Type B pancreatic cell (in vitro differentiated cells): ENCODE data around the gene ISM1. TPM values are rescaled to one million over a fixed set of nuclear protein-coding genes. Genes with fewer than 3 reads are reported as not detected.
A peak's percentile ranks its signal among the peaks of the same experiment; 100 is the strongest.

Experiments used
- DNase-seq: peaks from one replicate; pipeline ENCODE4 v3.0.0; 2021; ENCODE audit warnings: mixed read lengths; ENCODE audit not compliant: unreplicated experiment; ENCODE audit errors: extremely low spot score
- H3K27ac Mint-ChIP-seq: 2 replicates; pipeline ENCODE4 v1.8.0; 2021; ENCODE audit warnings: mild to moderate bottlenecking, mixed read lengths
- H3K27me3 Mint-ChIP-seq: 2 replicates; pipeline ENCODE4 v1.8.0; 2021; ENCODE audit warnings: mixed read lengths
- H3K36me3 Mint-ChIP-seq: 2 replicates; pipeline ENCODE4 v1.8.0; 2021; ENCODE audit warnings: mixed read lengths
- H3K4me1 Mint-ChIP-seq: one replicate; pipeline ENCODE4 v1.8.0; 2021; ENCODE audit warnings: mixed read lengths; ENCODE audit not compliant: unreplicated experiment
- H3K4me3 Mint-ChIP-seq: 2 replicates; pipeline ENCODE4 v1.8.0; 2021; ENCODE audit warnings: mild to moderate bottlenecking, mixed read lengths
- H3K9me3 Mint-ChIP-seq: 2 replicates; pipeline ENCODE4 v1.8.0; 2021; ENCODE audit warnings: mixed read lengths
- total RNA-seq: library from RNA; stranded (reverse); gene quantifications from 2 replicates; pipeline ENCODE4 v1.2.1, GENCODE V29; 2021; ENCODE audit warnings: low replicate concordance
- TF ChIP-seq, protein P1 (sequence below): fragments of 200-600 bp; sonication (generic); conservative IDR thresholded peaks from 2 replicates; pipeline ENCODE4 v1.5.0; 2021; ENCODE audit warnings: antibody characterized with exemption, mild to moderate bottlenecking

Gene ISM1
- total RNA-seq, 1 donor from 2014 or later, result 9.0 TPM

DNA sequence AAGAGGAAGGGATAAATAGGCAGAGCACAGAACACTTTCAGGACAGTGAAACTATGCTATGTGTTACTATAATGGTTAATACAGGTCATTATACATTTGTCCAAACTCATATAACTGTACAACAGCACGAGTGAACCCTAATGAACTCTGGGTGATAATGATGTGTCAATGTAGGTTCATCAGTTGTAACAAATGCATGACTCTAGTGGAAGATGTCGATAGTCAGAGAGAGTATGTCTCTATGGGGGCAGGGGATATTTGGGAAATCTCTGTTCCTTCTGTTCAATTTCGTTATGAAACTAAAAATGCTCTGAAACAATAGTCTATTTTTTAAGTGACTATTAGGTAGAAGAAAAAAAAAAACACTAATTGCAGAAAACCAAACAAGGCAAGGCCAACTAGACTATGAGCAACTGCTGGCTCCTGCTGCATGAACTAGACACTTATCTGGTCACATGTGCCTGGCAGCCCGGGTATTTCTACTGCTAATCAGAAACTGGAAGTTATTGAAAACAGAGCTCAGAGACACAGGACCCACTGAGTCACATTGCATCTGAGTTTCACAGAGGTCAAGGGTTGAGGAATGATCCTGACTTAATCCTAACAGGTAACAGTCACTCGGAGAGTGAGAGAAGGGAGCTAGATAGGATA is 97.9 kb downstream of the ISM1 start:
- H3K9me3 Mint-ChIP-seq, result peaks cover 4% of the 10 kb centered on the region
- no peaks in the 10 kb centered on the region for H3K36me3 Mint-ChIP-seq
- H3K4me1 Mint-ChIP-seq, result peaks cover 11% of the 10 kb centered on the region
- H3K27me3 Mint-ChIP-seq, result peaks cover 4% of the 10 kb centered on the region
- H3K4me3 Mint-ChIP-seq, result no peak overlapping the region
- no peak overlapping the region for H3K27ac Mint-ChIP-seq
- no peak for DNase-seq
- TF ChIP-seq, protein P1, sequence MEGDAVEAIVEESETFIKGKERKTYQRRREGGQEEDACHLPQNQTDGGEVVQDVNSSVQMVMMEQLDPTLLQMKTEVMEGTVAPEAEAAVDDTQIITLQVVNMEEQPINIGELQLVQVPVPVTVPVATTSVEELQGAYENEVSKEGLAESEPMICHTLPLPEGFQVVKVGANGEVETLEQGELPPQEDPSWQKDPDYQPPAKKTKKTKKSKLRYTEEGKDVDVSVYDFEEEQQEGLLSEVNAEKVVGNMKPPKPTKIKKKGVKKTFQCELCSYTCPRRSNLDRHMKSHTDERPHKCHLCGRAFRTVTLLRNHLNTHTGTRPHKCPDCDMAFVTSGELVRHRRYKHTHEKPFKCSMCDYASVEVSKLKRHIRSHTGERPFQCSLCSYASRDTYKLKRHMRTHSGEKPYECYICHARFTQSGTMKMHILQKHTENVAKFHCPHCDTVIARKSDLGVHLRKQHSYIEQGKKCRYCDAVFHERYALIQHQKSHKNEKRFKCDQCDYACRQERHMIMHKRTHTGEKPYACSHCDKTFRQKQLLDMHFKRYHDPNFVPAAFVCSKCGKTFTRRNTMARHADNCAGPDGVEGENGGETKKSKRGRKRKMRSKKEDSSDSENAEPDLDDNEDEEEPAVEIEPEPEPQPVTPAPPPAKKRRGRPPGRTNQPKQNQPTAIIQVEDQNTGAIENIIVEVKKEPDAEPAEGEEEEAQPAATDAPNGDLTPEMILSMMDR, result no peak

DNA sequence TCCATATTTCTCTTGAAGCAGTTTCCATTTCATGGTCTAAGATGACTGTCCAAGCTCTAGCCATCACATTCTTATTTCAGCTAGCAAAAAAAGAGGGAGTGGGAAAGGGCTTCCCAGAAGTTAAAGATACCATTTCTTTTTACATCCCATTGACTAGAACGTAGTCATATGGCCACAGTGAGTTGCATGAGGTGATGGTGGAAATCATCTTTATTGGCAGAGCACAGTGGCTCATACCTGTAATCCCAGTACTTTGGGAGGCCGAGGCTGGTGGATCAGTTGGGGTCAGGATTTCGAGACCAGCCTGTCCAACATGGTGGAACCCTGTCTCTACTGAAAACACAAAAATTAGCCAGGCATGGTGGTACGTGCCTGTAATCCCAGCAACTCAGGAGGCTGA is 99.6 kb downstream of the ISM1 start:
- no peak for DNase-seq
- Mint-ChIP-seq H3K27me3 (peaks cover 8% of the 10 kb centered on the region), H3K4me1 (peaks cover 11% of the 10 kb centered on the region), H3K4me3 (no peak overlapping the region), H3K9me3 (peaks cover 4% of the 10 kb centered on the region), H3K27ac (no peak overlapping the region), H3K36me3 (no peaks in the 10 kb centered on the region)
- TF ChIP-seq, protein P1, result no peak

DNA sequence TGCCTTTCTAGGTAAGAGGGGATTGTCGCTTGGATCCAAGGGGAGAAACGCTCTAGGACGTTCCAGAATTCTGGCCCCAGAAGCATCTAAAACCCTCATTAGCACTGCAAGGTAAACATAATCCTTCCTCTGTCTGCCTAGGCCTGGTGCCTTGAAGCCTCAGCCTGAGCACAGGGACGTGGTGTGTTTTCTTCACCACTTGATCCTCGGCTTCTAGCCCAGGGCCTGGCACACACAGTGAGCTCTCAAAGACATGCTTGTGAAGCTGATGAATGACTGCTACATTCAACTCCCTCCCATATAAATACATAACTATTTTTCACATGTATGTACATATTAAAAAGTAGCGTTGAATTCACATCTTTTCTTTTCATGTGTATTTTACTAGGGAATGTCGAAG is 100.3 kb downstream of the ISM1 start:
- peaks cover 11% of the 10 kb centered on the region for H3K4me1 Mint-ChIP-seq

DNA sequence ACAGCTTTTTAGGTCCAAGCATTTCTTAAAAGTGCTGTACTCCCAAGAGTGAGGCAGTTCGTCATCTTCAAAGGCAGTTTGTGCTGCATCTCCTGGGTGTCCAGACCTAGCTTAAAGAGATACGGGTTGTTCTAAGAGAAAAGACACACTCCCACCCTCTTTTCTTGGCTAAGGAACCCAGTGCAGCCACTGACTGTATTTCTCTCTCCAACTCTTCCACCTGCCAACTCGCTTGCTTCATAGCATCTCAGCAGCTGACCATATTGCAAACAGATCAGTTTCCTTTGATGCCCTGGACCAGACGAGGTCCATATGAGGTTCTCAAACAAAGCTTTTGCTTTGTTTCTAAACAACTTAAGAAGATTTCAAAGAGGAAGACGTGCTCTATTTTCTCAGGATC is 101.1 kb downstream of the ISM1 start:
- H3K27ac Mint-ChIP-seq, result no peak overlapping the region

More for the DNA sequence above, 100.3 kb downstream of the ISM1 start:
- TF ChIP-seq, protein P1, result no peak
- H3K4me3 Mint-ChIP-seq, result no peak overlapping the region
- H3K9me3 Mint-ChIP-seq, result peaks cover 4% of the 10 kb centered on the region
- no peaks in the 10 kb centered on the region for H3K36me3 Mint-ChIP-seq
- H3K27ac Mint-ChIP-seq, result no peak overlapping the region
- peaks cover 8% of the 10 kb centered on the region for H3K27me3 Mint-ChIP-seq
- no peak for DNase-seq

DNA sequence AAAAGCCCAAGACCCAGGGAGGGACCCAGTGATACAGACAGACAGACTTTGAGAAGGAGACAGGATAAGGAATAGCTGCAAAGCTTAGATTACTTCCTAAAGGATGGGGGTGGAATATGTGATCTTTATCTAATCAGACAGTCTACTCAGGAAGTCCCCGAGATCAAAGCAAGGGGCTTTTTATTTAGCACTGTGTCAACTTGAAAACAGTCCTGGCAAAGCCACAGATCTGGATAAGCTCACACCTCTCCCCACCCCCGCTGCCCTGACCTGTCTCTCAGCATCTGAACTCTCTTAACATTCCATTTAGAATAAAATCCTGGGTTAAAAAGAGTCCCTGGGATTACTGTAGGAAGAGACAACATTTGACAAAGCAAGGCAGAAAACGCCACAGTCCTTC is 101.5 kb downstream of the ISM1 start:
- Mint-ChIP-seq H3K36me3 (peaks cover under 1% of the 10 kb centered on the region), H3K4me3 (no peak overlapping the region), H3K4me1 (peaks cover 11% of the 10 kb centered on the region), H3K9me3 (peaks cover 4% of the 10 kb centered on the region), H3K27ac (no peak overlapping the region), H3K27me3 (peaks cover 8% of the 10 kb centered on the region)
- TF ChIP-seq, protein P1, result no peak
- no peak for DNase-seq

More for the DNA sequence above, 101.1 kb downstream of the ISM1 start:
- TF ChIP-seq, protein P1, result no peak
- DNase-seq, result no peak
- H3K36me3 Mint-ChIP-seq, result no peaks in the 10 kb centered on the region
- H3K27me3 Mint-ChIP-seq, result peaks cover 8% of the 10 kb centered on the region
- H3K4me1 Mint-ChIP-seq, result peaks cover 11% of the 10 kb centered on the region
- no peak overlapping the region for H3K4me3 Mint-ChIP-seq
- peaks cover 4% of the 10 kb centered on the region for H3K9me3 Mint-ChIP-seq

DNA sequence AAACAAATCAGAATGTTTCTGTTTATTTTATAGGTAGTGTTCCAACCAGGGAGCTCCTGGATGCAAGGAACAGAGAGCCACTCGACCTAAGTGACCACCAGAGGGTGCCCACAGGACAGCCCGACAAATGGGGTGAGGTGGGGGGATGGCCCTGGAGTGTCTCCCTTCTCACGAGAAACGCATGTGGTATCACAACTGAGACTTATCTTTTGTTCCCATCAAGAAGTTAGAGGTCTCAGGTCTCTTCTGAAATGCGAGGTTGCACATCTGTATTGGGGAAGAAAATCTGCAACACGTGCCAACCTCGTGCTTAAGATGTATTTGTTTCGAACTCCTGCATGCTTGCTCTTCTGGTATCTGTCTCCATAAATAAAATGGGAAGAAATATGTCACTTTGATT is 104.0 kb downstream of the ISM1 start:
- TF ChIP-seq, protein P1, result peak; percentile 67
- H3K36me3 Mint-ChIP-seq, result peaks cover 8% of the 10 kb centered on the region
- H3K4me1 Mint-ChIP-seq, result peaks cover 11% of the 10 kb centered on the region
- DNase-seq, result no peak
- H3K27ac Mint-ChIP-seq, result no peak overlapping the region
- H3K4me3 Mint-ChIP-seq, result no peak overlapping the region
- H3K9me3 Mint-ChIP-seq, result peaks cover 11% of the 10 kb centered on the region
- H3K27me3 Mint-ChIP-seq, result peaks cover 8% of the 10 kb centered on the region
